ENCODE results near the gene UPF2. TPM values are rescaled to one million over a fixed set of nuclear protein-coding genes. Genes with fewer than 3 reads are reported as not detected.
"Not testable (repeated sequence)": the region's sequence is repeated elsewhere in the genome, so short reads cannot be mapped to it uniquely, and the experiment has no call there.

UPF2 gene
- total RNA-seq, 4 donors from 2014 or later = 20.6 to 24.8 (median 21.9) TPM

DNA sequence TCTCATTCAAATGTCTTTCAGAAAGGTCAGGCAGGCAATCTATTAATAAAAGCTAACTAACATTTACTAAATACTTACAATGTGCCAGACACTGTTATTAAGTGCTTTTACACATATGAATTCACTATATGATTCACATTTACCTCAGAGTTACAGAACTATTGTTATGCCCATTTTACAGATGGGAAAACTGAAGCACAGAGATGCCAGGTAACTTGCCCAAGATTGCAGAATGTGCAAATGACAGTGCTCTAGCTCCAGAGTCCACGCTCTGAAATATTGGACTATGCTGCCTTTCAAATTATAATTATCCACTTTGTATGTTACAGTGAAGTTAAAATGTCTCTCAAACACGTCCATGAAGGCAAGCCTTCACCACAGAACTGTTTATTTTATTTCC, 22.0 kb downstream of the UPF2 start:
- TF ChIP-seq POLR2A (IDR thresholded peaks at IDR 0.05) (no peak), CTCF (IDR thresholded peaks at IDR 0.05) (no peak)
- 88 to 90% methylated on average over 2 of the region's 2 CpGs for WGBS, 2 donors
- no peak overlapping the region for H3K4me3 ChIP-seq (ENCODE audit: low read depth, poor library complexity, severe bottlenecking)
- intact Hi-C loops (cut with DNase I; ENCODE audit: low total_unique reads) = no loop called here
- DNase-seq (ENCODE audit: low spot score in 2 of 2) = no peak

- intact Hi-C loops (cut with DNase I; ENCODE audit: low total_unique reads) = no loop called here
- no peak for DNase-seq (ENCODE audit: low spot score in 2 of 2)
- WGBS, 2 donors = 87 to 89% methylated on average over 9 of the region's 9 CpGs
- TF ChIP-seq POLR2A (IDR thresholded peaks at IDR 0.05) (no peak), CTCF (IDR thresholded peaks at IDR 0.05) (no peak)
- no peak overlapping the region for H3K4me3 ChIP-seq (ENCODE audit: low read depth, poor library complexity, severe bottlenecking)
Measured at GRCh38 chr10:12019283-12019971, 23.2 kb downstream of the UPF2 start.

- intact Hi-C loops (cut with DNase I; ENCODE audit: low total_unique reads) = no loop called here
- H3K4me3 ChIP-seq (ENCODE audit: low read depth, poor library complexity, severe bottlenecking) = no peak overlapping the region
- no peak for DNase-seq (ENCODE audit: low spot score in 2 of 2)
- TF ChIP-seq CTCF (IDR thresholded peaks at IDR 0.05) = no peak
- no peak for TF ChIP-seq POLR2A (IDR thresholded peaks at IDR 0.05)
- 93 to 98% methylated on average over 6 of the region's 6 CpGs for WGBS, 2 donors
Measured at GRCh38 chr10:12018438-12019282, 23.9 kb downstream of the UPF2 start.

DNA sequence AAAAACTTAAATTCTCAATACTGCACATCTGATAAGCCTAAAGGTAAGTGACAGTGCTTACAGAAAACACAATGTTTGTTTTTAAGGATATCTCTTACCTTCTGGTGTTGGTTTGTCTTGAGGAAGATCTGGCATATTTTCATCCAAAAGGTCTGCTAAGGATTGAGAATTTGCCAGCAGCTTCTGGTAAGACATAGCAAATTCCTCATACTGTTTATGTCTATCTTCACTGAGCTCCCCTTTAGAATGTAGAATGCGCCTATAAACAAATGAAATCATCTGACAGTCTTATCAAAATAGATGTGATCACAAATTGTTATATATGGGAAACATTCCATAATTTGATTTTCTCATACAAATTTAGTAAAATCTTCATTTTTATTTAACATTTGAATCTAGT, 28.7 kb downstream of the UPF2 start:
- TF ChIP-seq CTCF (IDR thresholded peaks at IDR 0.05) (no peak), POLR2A (IDR thresholded peaks at IDR 0.05) (no peak)
- DNase-seq (ENCODE audit: low spot score in 2 of 2) = no peak
- intact Hi-C loops (cut with DNase I; ENCODE audit: low total_unique reads) = no loop called here
- 96 to 98% methylated on average over 1 of the region's 1 CpG for WGBS, 2 donors
- no peak overlapping the region for H3K4me3 ChIP-seq (ENCODE audit: low read depth, poor library complexity, severe bottlenecking)

- intact Hi-C loops (cut with DNase I; ENCODE audit: low total_unique reads); H3K4me3 ChIP-seq (ENCODE audit: low read depth, poor library complexity, severe bottlenecking); DNase-seq (ENCODE audit: low spot score in 2 of 2): not testable (repeated sequence)
- WGBS, 2 donors = 97% methylated on average over 6 of the region's 6 CpGs
Measured at GRCh38 chr10:12013391-12013790, 29.2 kb downstream of the UPF2 start.

DNA sequence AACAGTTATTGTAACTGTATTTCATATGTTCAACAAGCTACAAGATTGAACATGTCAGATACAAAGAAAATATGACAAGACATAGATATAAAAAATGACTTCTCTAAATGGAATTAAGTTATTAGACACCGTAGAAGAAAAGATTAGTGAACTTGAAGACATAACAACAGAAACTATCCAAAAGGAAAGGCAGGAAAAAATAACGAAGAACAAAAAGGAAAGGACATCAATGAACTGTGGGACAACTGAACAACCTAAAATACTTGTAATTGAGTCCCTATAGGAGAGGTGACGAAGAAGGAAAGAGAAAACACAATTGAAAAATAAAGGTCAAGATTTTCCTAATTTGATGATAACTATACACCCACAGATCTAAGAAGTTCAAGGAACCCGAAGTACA, 32.3 kb downstream of the UPF2 start:
- DNase-seq (ENCODE audit: low spot score in 2 of 2) = no peak

GRCh38 chr10:12008842-12009241, 33.8 kb downstream of the UPF2 start:
- intact Hi-C loops (cut with DNase I; ENCODE audit: low total_unique reads); H3K4me3 ChIP-seq (ENCODE audit: low read depth, poor library complexity, severe bottlenecking); DNase-seq (ENCODE audit: low spot score in 2 of 2): not testable (repeated sequence)

More for the DNA sequence above, 32.3 kb downstream of the UPF2 start:
- TF ChIP-seq CTCF (IDR thresholded peaks at IDR 0.05) (no peak), POLR2A (IDR thresholded peaks at IDR 0.05) (no peak)
- intact Hi-C loops (cut with DNase I; ENCODE audit: low total_unique reads) = no loop called here
- no peak overlapping the region for H3K4me3 ChIP-seq (ENCODE audit: low read depth, poor library complexity, severe bottlenecking)
- WGBS, 2 donors = 96 to 97% methylated on average over 4 of the region's 4 CpGs

All from lower leg skin (tissue), 4 donors.